CD4-positive, alpha-beta T cell treated with Interleukin-4 for 4 hours (primary cell): ENCODE results near the gene VTI1A.
A peak's percentile ranks its signal among the peaks of the same experiment; 100 is the strongest.
"Not testable (repeated sequence)": the region's sequence is repeated elsewhere in the genome, so short reads cannot be mapped to it uniquely, and the experiment has no call there.

Experiments used
- DNase-seq: peaks from one replicate; pipeline ENCODE4 v3.0.0-alpha.2; 2020

Gene VTI1A

DNA sequence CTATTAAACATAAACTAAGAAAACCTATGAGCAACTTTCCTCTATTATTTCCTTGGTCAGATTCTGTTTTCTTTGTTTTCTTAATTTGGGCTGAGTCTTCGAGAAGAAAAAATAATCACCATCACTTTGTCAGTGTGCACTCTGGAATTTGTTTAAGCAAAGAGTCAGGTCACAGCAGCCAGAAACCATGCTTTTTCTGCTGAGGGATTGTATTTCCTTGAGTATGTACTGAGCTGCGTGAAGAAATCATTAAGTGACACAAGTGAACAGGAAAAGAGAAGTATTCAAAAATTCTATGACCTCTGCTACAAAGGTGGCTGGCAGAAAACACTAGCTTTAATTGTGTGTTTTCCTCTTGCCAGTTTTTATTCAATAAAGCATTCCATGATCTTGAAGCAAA lies 249.6 kb downstream of the VTI1A start:
- DNase-seq, result no peak

- no peak for DNase-seq
Observed at GRCh38 chr10:112698133-112698817, 251.3 kb downstream of the VTI1A start.

- DNase-seq, result no peak
Observed at GRCh38 chr10:112698818-112699164, 251.8 kb downstream of the VTI1A start.

GRCh38 chr10:112700215-112700671 lies 253.2 kb downstream of the VTI1A start:
- DNase-seq, result no peak

GRCh38 chr10:112701211-112701877 lies 254.3 kb downstream of the VTI1A start:
- no peak for DNase-seq

DNA sequence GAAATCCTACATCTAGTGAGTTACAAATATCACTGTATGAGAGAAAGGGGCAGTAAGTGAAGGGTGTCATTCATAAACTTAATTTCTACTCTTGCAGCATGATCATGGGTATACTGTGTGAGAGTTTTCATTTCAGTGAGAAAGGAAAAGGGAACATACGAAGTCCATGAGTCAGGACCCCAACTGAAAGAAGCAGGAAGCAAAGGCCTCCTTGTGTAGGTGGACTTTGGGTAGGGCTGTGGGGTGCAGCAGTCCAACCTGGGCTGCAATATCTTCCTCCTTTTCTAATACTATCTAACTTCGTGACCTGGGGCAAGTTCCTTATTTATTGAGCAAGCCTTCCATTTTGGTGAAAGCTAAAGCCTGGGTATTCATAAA lies 254.9 kb downstream of the VTI1A start:
- DNase-seq, result no peak

DNA sequence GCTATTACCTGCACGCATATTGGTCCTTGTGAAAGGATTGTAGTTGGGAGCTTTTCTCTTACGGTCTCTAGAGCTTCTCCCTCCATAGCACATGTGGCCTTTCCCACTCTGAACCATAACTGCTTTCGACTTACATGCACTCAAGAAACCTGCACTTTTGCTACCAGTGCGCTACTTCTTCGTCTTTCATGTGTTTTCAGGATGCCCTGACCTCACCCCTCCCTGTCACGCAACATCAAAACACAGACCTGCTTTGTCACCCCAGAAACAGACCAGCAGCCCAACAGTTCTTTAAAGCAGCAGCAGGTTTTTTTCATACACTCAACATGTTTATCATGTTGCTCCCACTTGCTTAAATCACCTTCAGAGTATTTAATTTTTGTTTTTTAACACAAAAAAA lies 259.6 kb downstream of the VTI1A start:
- DNase-seq, result no peak

GRCh38 chr10:112708461-112708860 lies 261.4 kb downstream of the VTI1A start:
- no peak for DNase-seq

- DNase-seq, result no peak
Observed at GRCh38 chr10:112710528-112710927, 263.5 kb downstream of the VTI1A start.

DNA sequence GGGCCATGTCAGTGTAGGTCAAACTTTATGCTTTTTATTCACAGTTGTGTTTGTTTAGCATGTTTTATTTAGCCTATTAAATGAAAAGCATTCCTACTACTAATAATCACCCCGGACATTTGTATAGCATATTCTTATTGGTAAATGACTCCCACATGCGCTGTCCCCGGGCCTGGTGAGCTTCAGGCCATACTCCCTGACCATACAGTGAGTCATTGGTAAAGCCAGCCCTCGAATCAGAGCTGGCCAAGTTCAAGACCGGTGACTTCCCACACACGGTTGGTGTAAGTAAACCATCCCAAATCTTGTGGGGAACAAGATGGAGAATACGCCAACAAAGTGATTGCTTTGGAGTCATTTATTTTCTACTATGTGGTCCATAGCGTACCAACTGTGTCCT lies 264.4 kb downstream of the VTI1A start:
- DNase-seq, result no peak

GRCh38 chr10:112712536-112712935 lies 265.5 kb downstream of the VTI1A start:
- DNase-seq, result no peak

DNA sequence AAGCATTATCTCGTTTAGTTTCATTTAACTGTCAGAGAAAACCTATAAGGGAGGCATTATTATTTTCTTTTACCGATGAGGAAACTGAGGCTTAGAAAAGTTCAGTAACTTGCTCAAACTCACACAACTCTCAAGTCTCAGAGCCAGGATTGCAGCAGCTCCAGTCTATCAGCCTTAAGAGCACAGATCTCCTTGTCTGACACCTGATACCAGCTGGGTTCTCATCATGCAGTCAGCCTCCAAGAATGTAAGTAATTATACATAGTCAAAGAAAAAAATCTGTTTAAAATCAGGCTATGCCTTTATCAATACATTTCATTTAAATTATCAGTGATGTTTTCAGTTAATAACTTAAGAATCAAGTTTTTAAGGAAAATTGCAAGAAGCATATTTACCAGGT lies 266.4 kb downstream of the VTI1A start:
- no peak for DNase-seq

GRCh38 chr10:112715581-112715980 lies 268.6 kb downstream of the VTI1A start:
- DNase-seq, result no peak

DNA sequence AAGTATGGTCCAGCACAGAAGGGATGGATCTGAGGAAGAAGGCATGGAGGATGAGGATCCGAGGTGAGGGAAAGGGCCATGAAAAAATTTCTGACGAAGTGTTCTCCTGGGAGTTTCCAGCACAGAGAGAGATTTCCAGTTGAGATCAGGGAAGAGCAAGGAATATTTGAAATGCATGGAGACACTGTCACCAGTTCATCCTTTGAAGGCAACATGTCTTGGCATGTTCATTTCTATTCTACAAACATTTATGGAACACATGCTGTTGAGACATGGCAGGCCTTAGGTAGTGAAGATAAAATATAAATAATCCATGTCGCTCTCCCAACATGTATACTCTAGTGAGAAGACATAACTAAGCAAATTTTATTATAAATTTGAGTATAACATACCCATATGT lies 269.1 kb downstream of the VTI1A start:
- DNase-seq, result no peak

- DNase-seq, result no peak
Observed at GRCh38 chr10:112716924-112717413, 270.0 kb downstream of the VTI1A start.

- no peak for DNase-seq
Observed at GRCh38 chr10:112720178-112720577, 273.2 kb downstream of the VTI1A start.

GRCh38 chr10:112721080-112721698 lies 274.2 kb downstream of the VTI1A start:
- peak; percentile 30 for DNase-seq

DNA sequence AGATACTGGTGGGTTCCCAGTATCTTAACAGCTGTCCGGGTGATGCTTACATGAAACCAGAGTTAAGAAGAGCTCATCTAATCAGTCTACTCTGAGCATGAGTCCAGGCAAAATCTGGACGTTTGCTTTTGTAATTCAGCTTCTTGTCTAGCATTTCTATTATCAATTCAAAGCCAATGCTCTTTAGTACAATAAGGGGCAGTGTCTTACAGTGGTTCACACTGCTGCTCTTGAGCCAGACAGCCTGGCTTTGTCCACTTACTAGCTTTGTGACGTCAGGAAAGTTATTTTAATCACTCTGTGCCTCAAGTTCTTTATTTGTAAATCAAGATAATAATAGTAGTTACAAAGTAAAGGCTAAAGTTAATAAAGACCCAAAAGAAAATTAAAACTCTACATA lies 275.7 kb downstream of the VTI1A start:
- no peak for DNase-seq

- DNase-seq, result no peak
Observed at GRCh38 chr10:112723876-112724275, 276.9 kb downstream of the VTI1A start.

GRCh38 chr10:112724404-112724991 lies 277.5 kb downstream of the VTI1A start:
- no peak for DNase-seq

GRCh38 chr10:112728118-112728883 lies 281.3 kb downstream of the VTI1A start:
- no peak for DNase-seq

DNA sequence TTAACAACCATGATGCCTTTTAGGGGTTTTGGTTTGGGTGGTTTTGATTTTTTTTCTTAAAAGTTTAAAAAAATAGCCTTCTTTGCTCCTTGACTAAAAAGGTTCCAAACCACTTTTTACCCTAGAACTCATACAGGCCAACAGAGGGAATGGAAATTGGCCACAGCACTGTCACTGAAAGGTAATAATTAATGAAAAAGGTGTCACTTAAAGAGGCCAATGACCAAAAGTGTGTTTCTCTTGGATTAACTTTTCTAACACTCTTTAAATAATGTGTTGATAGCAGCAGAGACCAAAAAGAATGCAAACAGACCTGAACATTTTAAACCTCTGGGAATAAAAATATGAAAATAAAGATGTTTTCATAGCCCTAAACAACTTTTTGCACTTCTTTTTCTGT lies 282.0 kb downstream of the VTI1A start:
- DNase-seq, result no peak

- DNase-seq, result not testable (repeated sequence)
Observed at GRCh38 chr10:112731450-112731849, 284.4 kb downstream of the VTI1A start.
